Right ventricle myocardium superior (tissue), 1 donor: ENCODE measurements around the gene ZDHHC11. TPM values are rescaled to one million over a fixed set of nuclear protein-coding genes. Genes with fewer than 3 reads are reported as not detected.
A peak's percentile ranks its signal among the peaks of the same experiment; 100 is the strongest.
"Not testable (repeated sequence)": the region's sequence is repeated elsewhere in the genome, so short reads cannot be mapped to it uniquely, and the experiment has no call there.

ENCODE experiments used
- ATAC-seq: fragments of 200-7000 bp; cut with Tn5 transposase; one replicate; pipeline ENCODE4 v1.9.1; 2020; ENCODE audit warnings: mild to moderate bottlenecking; ENCODE audit not compliant: poor library complexity
- DNase-seq: peaks from one replicate; pipeline ENCODE4 v3.0.0-alpha.2; 2020
- intact Hi-C: fragments of 100-400 bp; cut with DNase I; formaldehyde crosslinking; loops from one replicate; pipeline ENCODE4 v1.11.2; 2022
- total RNA-seq: library from RNA; stranded (reverse); fragmentation: NEBNext Ultra II Directional; extraction: Animal tissue kit (Norgen Biotek cat#: 25700); gene quantifications from one replicate; pipeline ENCODE4 v1.2.1, GENCODE V29; 2021
- donor health status: DM: no; HTN: yes; CAD: no; lungs with severe emphysema.

ZDHHC11 gene
- total RNA-seq, 1 donor from 2014 or later, result 55.6 TPM

DNA sequence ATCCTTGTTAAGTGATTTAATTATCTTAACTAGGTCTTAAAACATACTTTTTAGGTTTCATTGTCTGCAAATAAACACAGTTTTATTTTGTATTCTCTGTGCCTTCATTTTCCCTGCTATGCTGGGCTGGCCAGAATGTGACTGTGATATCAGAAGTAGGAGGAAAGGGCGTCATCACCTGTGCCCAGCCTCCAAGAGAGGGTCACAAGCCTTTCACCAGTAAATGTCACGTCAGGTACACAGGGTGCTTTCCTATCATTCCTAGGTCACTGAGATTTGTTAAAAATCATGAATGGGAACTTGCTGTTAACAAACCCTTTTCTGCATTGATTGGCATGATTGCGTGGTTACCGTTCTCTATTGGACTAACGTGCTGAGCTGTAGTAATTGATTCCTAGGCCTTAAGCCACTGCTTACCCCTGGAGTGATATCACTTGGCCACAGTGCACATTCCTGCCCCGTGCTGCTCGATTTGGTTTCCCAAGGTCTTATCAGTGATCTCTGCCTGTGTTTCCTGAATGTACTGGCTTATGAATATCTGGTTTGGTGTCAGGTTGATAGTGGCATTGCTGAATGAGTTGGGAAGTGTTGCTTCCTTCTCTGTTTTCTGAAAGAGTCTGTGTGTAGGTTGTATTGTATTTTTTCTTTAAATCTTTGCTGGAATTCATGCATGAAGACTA is 14.7 kb downstream of the ZDHHC11 start:
- ATAC-seq, result peak; percentile 58
- intact Hi-C loops, DNase-seq: not testable (repeated sequence)

GRCh38 chr5:834013-834412 is 16.8 kb downstream of the ZDHHC11 start:
- intact Hi-C loops, DNase-seq, ATAC-seq: not testable (repeated sequence)

GRCh38 chr5:828194-828593 is 22.6 kb downstream of the ZDHHC11 start:
- ATAC-seq, DNase-seq, intact Hi-C loops: not testable (repeated sequence)

DNA sequence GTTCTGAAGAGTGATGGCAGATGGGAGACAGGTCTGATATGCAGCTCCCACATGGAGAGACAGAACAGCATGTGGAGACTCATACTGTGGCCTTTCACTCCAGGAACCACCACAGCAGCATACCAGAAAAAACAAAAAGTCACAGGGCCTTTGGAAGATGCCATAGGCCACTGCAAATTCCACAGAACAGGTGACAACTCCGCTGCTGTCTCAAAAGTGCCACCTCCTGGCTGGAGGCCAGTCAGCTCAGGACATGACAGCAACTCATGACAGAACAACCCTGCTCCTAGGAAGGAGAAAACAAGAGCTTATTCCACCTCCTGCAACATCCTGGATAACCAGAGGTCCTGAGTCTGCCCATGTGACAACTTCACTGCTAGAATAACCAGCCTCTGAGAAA is 25.2 kb downstream of the ZDHHC11 start:
- intact Hi-C loops, ATAC-seq, DNase-seq: not testable (repeated sequence)

GRCh38 chr5:821504-821903 is 29.3 kb downstream of the ZDHHC11 start:
- ATAC-seq (no peak), DNase-seq (no peak)
- intact Hi-C loops, result no loop called here

- intact Hi-C loops, result no loop called here
- DNase-seq (no peak), ATAC-seq (no peak)
Observed at GRCh38 chr5:820245-820644, 30.5 kb downstream of the ZDHHC11 start.

DNA sequence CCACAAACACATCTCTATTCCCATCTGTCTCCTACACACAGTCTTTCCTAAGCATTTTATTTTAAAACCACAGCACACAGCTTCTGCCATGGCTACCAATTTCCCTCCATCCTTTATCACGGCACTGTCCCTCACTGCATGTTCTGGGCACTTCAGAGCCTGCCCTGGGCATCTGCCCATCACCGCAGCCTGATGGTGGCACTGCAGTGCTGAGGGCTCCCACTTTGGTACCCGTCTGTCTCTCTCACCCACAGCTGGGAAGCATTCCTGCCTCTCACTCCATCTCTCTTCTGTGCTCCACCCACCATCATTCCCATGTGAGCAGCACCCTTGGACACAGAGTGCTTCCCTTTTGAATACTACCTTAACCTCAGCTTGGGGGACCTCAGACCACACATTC is 31.7 kb downstream of the ZDHHC11 start:
- ATAC-seq (peak; percentile 56), DNase-seq (no peak)
- intact Hi-C loops, result no loop called here

DNA sequence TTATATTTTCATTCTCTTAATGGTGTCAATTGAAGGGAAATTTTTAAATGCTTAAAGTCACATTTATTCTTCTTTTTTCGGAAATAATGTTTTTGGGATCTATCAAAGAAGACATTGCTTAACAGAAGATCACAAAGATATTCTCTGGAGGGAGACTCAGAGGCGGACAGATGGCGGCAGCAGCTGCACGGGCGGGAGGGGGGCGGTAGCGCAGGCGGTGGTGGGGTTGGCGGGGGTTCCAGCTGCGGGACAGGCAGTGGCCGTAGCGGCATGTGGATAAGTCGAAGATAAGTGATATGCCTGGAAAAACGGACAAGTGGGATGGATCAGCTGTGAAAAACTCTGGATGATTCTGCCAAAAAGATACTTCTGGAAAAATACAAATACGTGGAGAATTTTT is 34.6 kb downstream of the ZDHHC11 start:
- intact Hi-C loops, result no loop called here
- no peak for DNase-seq
- ATAC-seq, result no peak

GRCh38 chr5:815449-815848 is 35.3 kb downstream of the ZDHHC11 start:
- ATAC-seq (no peak), DNase-seq (no peak)
- intact Hi-C loops, result no loop called here

- intact Hi-C loops, DNase-seq: not testable (repeated sequence)
- ATAC-seq, result peak; percentile 30
Observed at GRCh38 chr5:813575-813974, 37.2 kb downstream of the ZDHHC11 start.

GRCh38 chr5:811384-811783 is 39.4 kb downstream of the ZDHHC11 start:
- DNase-seq, intact Hi-C loops, ATAC-seq: not testable (repeated sequence)

DNA sequence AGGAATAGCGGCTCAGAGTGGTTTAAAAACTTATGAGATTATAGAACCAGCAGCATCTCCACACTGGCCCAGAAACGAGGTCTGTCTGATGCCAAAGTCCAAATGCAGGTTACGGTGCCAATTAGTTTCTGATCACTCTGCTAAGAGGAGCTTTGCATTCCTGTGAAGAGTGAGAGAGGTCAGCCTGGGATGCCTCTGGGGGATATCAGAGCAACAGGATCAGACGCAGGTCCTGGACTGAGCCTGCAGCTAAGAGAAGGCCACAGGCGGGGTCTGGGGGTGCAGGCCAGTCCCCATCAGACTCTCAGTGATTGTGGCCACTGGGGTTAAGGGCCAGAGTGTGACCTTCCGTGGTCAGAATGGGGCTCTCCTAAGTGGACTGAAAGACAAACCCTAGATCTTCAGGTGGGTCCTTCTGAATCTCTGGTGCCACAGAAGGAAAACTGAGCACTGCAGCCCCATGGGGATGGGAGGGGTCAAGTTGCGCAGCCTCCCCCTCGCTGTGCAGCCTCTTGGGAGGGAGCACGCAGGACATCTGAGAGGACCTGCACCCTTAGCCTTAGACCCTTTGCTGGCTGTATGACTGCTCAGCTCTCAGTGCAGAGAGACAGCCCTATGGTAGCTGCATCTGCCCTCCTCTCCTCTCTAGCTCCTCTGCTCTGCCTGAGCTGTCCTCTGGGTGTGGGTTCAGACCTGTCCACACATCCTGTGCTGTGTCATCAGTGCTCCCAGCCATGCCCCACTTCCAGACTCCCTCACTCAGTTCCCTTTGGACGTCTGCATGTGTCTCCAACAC is 42.9 kb downstream of the ZDHHC11 start:
- DNase-seq, result not testable (repeated sequence)

DNA sequence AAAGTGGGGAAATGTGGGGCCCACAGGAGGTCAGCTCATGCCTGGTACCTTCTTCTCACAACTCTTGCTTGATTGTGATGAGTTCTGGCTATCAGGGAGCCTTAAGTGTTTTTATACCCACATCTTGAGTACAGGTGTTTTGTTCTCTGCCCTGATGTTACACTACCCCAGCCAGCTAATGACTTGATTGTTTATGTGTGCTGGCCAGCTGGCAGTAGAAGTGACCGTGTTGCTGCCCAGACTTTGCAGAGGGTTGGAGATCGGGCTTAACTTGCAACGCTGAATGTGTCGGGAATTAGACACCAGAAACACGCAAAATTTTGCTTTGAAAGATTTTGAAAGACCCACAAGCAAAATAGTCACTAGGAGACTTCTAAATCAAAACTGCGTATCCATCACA is 49.3 kb downstream of the ZDHHC11 start:
- ATAC-seq (no peak), DNase-seq (no peak)
- intact Hi-C loops, result no loop called here

More for the DNA sequence above, 42.9 kb downstream of the ZDHHC11 start:
- peak; percentile 45 for ATAC-seq
- intact Hi-C loops, result not testable (repeated sequence)

- peak; percentile 29 for ATAC-seq
- DNase-seq, intact Hi-C loops: not testable (repeated sequence)
Observed at GRCh38 chr5:801055-801454, 49.7 kb downstream of the ZDHHC11 start.

GRCh38 chr5:798505-799138 is 52.2 kb downstream of the ZDHHC11 start:
- intact Hi-C loops, DNase-seq, ATAC-seq: not testable (repeated sequence)

GRCh38 chr5:797986-798385 is 52.8 kb downstream of the ZDHHC11 start:
- DNase-seq, ATAC-seq, intact Hi-C loops: not testable (repeated sequence)

DNA sequence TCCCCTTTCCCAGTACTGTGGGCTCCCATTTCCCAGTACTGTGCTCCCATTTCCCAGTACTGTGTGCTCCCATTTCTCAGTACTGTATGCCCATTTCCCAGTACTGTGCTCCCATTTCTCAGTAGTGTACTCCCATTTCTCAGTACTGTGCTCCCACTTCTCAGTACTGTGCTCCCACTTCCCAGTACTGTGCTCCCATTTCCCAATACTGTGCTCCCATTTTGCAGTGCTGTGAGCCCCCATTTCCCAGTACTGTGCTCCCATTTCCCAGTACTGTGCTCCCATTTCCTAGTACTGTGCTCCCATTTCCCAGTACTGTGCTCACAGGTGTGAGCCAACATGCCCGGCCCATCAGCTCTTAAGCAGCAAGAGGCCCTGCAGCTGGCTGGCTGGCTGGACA is 54.9 kb downstream of the ZDHHC11 start:
- DNase-seq, ATAC-seq, intact Hi-C loops: not testable (repeated sequence)

GRCh38 chr5:794948-795347 is 55.8 kb downstream of the ZDHHC11 start:
- intact Hi-C loops, ATAC-seq, DNase-seq: not testable (repeated sequence)

DNA sequence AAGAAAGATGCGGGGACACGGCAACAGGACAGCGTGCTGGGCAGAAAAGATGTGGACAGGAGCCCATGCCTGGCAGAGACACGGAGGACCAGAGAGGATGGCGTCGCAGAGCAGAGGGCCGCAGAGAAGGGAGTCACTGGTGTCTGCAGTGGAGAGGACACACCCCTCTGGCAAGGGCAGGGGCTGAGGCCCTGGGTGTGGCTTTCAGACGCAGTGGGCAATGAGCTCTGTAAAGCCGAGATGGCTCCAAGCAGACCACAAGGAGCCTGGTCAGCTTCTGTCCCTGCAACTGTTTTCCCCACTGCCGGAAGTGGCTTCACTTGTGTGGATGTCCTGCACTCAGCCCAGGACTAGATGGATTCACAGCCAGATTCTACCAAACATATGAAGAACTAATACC is 62.1 kb downstream of the ZDHHC11 start:
- intact Hi-C loops, DNase-seq, ATAC-seq: not testable (repeated sequence)
